ENCODE measurements around the gene SLC30A5.
"Not testable (repeated sequence)": the region's sequence is repeated elsewhere in the genome, so short reads cannot be mapped to it uniquely, and the experiment has no call there.

SLC30A5 gene

GRCh38 chr5:69131304-69131703 lies 37.5 kb downstream of the SLC30A5 start:
- H3K4me3 ChIP-seq (ENCODE audit: low read length): no peak overlapping the region
- no peak for DNase-seq (ENCODE audit: low read depth)
- TF ChIP-seq, protein P1, sequence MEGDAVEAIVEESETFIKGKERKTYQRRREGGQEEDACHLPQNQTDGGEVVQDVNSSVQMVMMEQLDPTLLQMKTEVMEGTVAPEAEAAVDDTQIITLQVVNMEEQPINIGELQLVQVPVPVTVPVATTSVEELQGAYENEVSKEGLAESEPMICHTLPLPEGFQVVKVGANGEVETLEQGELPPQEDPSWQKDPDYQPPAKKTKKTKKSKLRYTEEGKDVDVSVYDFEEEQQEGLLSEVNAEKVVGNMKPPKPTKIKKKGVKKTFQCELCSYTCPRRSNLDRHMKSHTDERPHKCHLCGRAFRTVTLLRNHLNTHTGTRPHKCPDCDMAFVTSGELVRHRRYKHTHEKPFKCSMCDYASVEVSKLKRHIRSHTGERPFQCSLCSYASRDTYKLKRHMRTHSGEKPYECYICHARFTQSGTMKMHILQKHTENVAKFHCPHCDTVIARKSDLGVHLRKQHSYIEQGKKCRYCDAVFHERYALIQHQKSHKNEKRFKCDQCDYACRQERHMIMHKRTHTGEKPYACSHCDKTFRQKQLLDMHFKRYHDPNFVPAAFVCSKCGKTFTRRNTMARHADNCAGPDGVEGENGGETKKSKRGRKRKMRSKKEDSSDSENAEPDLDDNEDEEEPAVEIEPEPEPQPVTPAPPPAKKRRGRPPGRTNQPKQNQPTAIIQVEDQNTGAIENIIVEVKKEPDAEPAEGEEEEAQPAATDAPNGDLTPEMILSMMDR (IDR thresholded peaks at IDR 0.05; ENCODE audit: insufficient read depth, low read depth, low read length, missing control alignments): no peak

- DNase-seq (ENCODE audit: low read depth): no peak
- no peak overlapping the region for H3K4me3 ChIP-seq (ENCODE audit: low read length)
- TF ChIP-seq, protein P1 (IDR thresholded peaks at IDR 0.05; ENCODE audit: insufficient read depth, low read depth, low read length, missing control alignments): no peak
Measured at GRCh38 chr5:69134126-69134525, 40.3 kb downstream of the SLC30A5 start.

- H3K4me3 ChIP-seq (ENCODE audit: low read length): no peak overlapping the region
- DNase-seq (ENCODE audit: low read depth): no peak
- TF ChIP-seq, protein P1 (IDR thresholded peaks at IDR 0.05; ENCODE audit: insufficient read depth, low read depth, low read length, missing control alignments): no peak
Measured at GRCh38 chr5:69136293-69136692, 42.5 kb downstream of the SLC30A5 start.

DNA sequence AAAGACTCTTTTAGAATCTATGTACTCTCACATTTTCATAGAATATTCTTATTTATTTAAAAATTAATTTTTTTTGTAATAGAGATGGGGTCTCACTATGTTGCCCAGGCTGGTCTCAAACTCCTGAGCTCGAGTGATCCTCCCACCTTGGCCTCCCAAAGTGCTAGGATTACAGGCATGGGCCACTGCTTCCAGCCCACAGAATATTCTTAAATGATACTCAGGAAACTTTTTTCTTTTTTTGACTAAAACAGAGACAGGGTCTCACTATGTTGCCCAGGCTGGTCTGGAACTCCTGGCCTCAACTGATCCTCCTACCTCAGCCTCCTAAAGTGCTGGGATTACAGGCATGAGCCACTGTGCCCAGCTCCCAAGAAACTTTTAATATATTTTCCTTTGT lies 43.4 kb downstream of the SLC30A5 start:
- H3K4me3 ChIP-seq (ENCODE audit: low read length); DNase-seq (ENCODE audit: low read depth): not testable (repeated sequence)

DNA sequence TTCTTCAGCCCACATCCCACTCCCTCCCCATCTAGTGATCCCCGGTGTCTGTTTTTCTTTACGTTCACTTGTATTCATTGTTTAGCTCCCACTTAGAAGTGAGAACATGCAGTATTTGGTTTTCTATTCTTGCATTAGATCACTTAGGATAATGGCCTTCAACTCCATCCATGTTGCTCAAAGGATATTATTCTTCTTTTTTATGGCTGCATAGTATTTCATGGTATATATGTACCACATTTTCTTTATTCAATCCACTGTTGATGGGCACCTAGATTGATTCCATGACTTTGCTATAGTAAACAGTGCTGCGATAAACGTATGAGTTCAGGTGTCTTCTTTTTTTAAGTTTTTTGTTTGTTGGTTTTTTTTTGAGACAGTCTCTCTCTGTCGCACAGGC lies 44.0 kb downstream of the SLC30A5 start:
- no peak overlapping the region for H3K4me3 ChIP-seq (ENCODE audit: low read length)
- no peak for DNase-seq (ENCODE audit: low read depth)

GRCh38 chr5:69138766-69139165 lies 45.0 kb downstream of the SLC30A5 start:
- H3K4me3 ChIP-seq (ENCODE audit: low read length): no peak overlapping the region
- TF ChIP-seq, protein P1 (IDR thresholded peaks at IDR 0.05; ENCODE audit: insufficient read depth, low read depth, low read length, missing control alignments): no peak
- no peak for DNase-seq (ENCODE audit: low read depth)

More for the DNA sequence above, 44.0 kb downstream of the SLC30A5 start:
- TF ChIP-seq, protein P1 (IDR thresholded peaks at IDR 0.05; ENCODE audit: insufficient read depth, low read depth, low read length, missing control alignments): no peak

DNA sequence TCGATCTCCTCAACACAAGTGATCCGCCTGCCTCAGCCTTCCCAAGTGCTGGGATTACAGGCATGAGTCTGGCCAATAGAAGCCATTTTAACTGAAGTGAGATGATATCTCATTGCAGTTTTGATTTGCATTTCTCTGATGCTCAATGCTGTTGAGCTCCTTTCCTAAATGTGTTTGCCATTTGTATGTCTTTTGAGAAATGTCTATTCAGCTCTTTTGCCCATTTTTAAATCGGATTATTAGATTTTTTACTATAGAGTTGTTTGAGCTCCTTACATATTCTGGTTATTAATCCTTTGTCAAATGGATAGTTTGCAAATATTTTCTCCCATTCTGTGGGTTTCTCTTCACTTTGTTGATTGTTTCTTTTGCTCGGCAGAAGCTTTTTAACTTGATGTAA lies 46.4 kb downstream of the SLC30A5 start:
- not testable (repeated sequence) for DNase-seq (ENCODE audit: low read depth); H3K4me3 ChIP-seq (ENCODE audit: low read length)

DNA sequence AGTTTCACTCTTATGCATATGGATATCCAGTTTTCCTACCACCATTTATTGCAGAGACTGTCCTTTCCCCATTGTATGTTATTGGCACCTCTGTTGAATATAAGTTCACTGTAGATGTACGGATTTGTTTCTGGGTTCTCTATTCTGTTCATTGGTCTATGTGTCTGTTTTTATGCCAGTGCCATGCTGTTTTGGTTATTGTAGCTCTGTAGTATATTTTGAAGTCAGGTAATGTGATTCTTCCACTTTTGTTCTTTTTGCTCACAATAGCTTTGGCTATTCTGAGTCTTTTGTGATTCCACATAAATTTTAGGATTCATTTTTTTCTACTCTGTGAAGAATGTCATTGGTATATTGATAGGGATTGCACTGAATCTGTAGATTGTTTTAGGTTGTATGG lies 47.0 kb downstream of the SLC30A5 start:
- no peak for DNase-seq (ENCODE audit: low read depth)

GRCh38 chr5:69148576-69148975 lies 54.8 kb downstream of the SLC30A5 start:
- H3K4me3 ChIP-seq (ENCODE audit: low read length); DNase-seq (ENCODE audit: low read depth): not testable (repeated sequence)

More for the DNA sequence above, 47.0 kb downstream of the SLC30A5 start:
- TF ChIP-seq, protein P1 (IDR thresholded peaks at IDR 0.05; ENCODE audit: insufficient read depth, low read depth, low read length, missing control alignments): no peak
- H3K4me3 ChIP-seq (ENCODE audit: low read length): no peak overlapping the region
